Stomach (tissue), 9 donors: ENCODE data around the gene GRAMD1B. TPM values are rescaled to one million over a fixed set of nuclear protein-coding genes. Genes with fewer than 3 reads are reported as not detected.

ENCODE experiments used
- DNase-seq, 2 donors: peaks; one replicate each; pipeline versions ENCODE4 v3.0.0 to v3.0.0-alpha.2; 2013 to 2019
- H3K27ac ChIP-seq, 5 donors: fragments of 200-600 bp in 4 of 5; sonication (generic) in 4 of 5; one replicate each; pipeline ENCODE4 v1.5.1; 2013 to 2019; ENCODE audit warnings: mild to moderate bottlenecking in 1 of 5, moderate library complexity in 1 of 5
- H3K27me3 ChIP-seq, 3 donors: fragments of 200-600 bp; sonication (generic); one replicate each; pipeline ENCODE4 v1.5.1; 2017 to 2019; ENCODE audit warnings: mixed run types in 1 of 3
- H3K36me3 ChIP-seq, 4 donors: fragments of 200-600 bp; sonication (generic); 1 replicate in 3 of 4; 2 replicates in 1 of 4; pipeline ENCODE4 v1.5.1; 2016 to 2019
- H3K4me1 ChIP-seq, 4 donors: fragments of 200-600 bp; sonication (generic); one replicate each; pipeline ENCODE4 v1.5.1; 2016 to 2019
- H3K4me3 ChIP-seq, 4 donors: fragments of 200-600 bp; sonication (generic) in 3 of 4; one replicate each; pipeline ENCODE4 v1.5.1; 2016 to 2019; ENCODE audit warnings: mild to moderate bottlenecking in 1 of 4
- H3K9me3 ChIP-seq, 4 donors: fragments of 200-600 bp; sonication (generic); one replicate each; pipeline ENCODE4 v1.5.1; 2016 to 2019
- CTCF ChIP-seq, 7 experiments: fragments of 450-650 bp in 4 of 7; fragments of 200-600 bp in 3 of 7; sonication (generic) in 3 of 7; IDR thresholded peaks; one replicate each; pipeline ENCODE4 v1.5.1; 2016 to 2019; ENCODE audit warnings: antibody characterized with exemption in 7 of 7, control low read depth in 2 of 7, mild to moderate bottlenecking in 1 of 7
- EP300 ChIP-seq: sonication (generic); formaldehyde crosslinking; IDR thresholded peaks from one replicate; pipeline ENCODE4 v1.6.1; 2017; ENCODE audit warnings: antibody characterized with exemption
- POLR2A ChIP-seq, 4 donors: fragments of 450-650 bp; IDR thresholded peaks; one replicate each; pipeline ENCODE4 v1.6.1; 2016; ENCODE audit warnings: antibody characterized with exemption in 4 of 4, control low read depth in 2 of 4, mild to moderate bottlenecking in 1 of 4, moderate library complexity in 1 of 4
- POLR2AphosphoS5 ChIP-seq, 3 donors: sonication (generic); formaldehyde crosslinking; IDR thresholded peaks; one replicate each; pipeline ENCODE4 v1.6.1; 2016; ENCODE audit warnings: antibody characterized with exemption in 3 of 3
- WGBS, 5 donors: extraction: QIAGEN DNeasy Blood & Tissue Kit in 3 of 5; methylation state at CpG; one replicate each; pipeline versions ENCODE4 v1.1.5 to v1.1.7; 2013 to 2018; 5-methylcytosine and 5-hydroxymethylcytosine counted together
- intact Hi-C: fragments of 100-400 bp; cut with DNase I; formaldehyde crosslinking; loops from one replicate; pipeline ENCODE4 v1.15.1; 2023; ENCODE audit warnings: low total_unique reads
- polyA plus RNA-seq, 3 donors: library from polyadenylated mRNA; stranded (reverse); fragments of 200-250 nt; gene quantifications; one replicate each; pipeline ENCODE4 v1.2.3, GENCODE V29; 2013
- total RNA-seq, 5 donors: library from RNA; depleted of rRNA; stranded (reverse); fragments of >200 nt; gene quantifications; one replicate each; pipeline versions ENCODE4 v1.1.0 to v1.2.3, GENCODE V29; 2014 to 2016
- donor health status: healthy with polysubstance abuse.
- donor health status: Bipolar disorder and iron deficiency.
- donor health status: healthy.

The GRAMD1B gene
- total and polyA plus RNA-seq, 8 donors = 0.58 to 39.7 (median 12.2) TPM

- Histone ChIP-seq H3K4me1 (no peaks in the 10 kb centered on the region), H3K36me3 (no peaks in the 10 kb centered on the region), H3K9me3 (no peaks in the 10 kb centered on the region), H3K4me3 (no peak overlapping the region), H3K27me3 (no peaks in the 10 kb centered on the region), H3K27ac (no peak overlapping the region)
- no peak for TF ChIP-seq POLR2A (IDR thresholded peaks at IDR 0.05)
- no peak for TF ChIP-seq EP300
- no peak for TF ChIP-seq POLR2AphosphoS5 (IDR thresholded peaks at IDR 0.05)
- TF ChIP-seq CTCF (IDR thresholded peaks at IDR 0.05) = no peak
- intact Hi-C loops = no loop called here
- no peak for DNase-seq
Observed at GRCh38 chr11:123384116-123384515, 46.0 kb upstream of the GRAMD1B start.

GRCh38 chr11:123386796-123387510 lies 43.1 kb upstream of the GRAMD1B start:
- Histone ChIP-seq H3K36me3 (no peaks in the 10 kb centered on the region), H3K4me1 (no peaks in the 10 kb centered on the region), H3K4me3 (no peak overlapping the region), H3K27ac (no peak overlapping the region), H3K27me3 (no peaks in the 10 kb centered on the region), H3K9me3 (no peaks in the 10 kb centered on the region)
- 76 to 83% (median 79%) methylated on average over 9 of the region's 9 CpGs for WGBS, 5 donors
- TF ChIP-seq POLR2A (IDR thresholded peaks at IDR 0.05) (no peak), POLR2AphosphoS5 (IDR thresholded peaks at IDR 0.05) (no peak), CTCF (IDR thresholded peaks at IDR 0.05) (no peak), EP300 (no peak)
- intact Hi-C loops = no loop called here
- no peak for DNase-seq

GRCh38 chr11:123388640-123389039 lies 41.4 kb upstream of the GRAMD1B start:
- no peaks in the 10 kb centered on the region for H3K36me3 ChIP-seq
- WGBS, 5 donors = 85 to 97% (median 90%) methylated on average over 4 of the region's 4 CpGs
- H3K4me3 ChIP-seq = no peak overlapping the region
- no peak for TF ChIP-seq POLR2A (IDR thresholded peaks at IDR 0.05)
- TF ChIP-seq POLR2AphosphoS5 (IDR thresholded peaks at IDR 0.05) = no peak
- TF ChIP-seq EP300 = no peak
- no peak for TF ChIP-seq CTCF (IDR thresholded peaks at IDR 0.05)
- no peak for DNase-seq
- H3K27ac ChIP-seq = no peak overlapping the region
- no peaks in the 10 kb centered on the region for H3K4me1 ChIP-seq
- intact Hi-C loops = no loop called here
- H3K27me3 ChIP-seq = no peaks in the 10 kb centered on the region
- no peaks in the 10 kb centered on the region for H3K9me3 ChIP-seq

GRCh38 chr11:123390146-123390545 lies 39.9 kb upstream of the GRAMD1B start:
- no peaks in the 10 kb centered on the region for H3K4me1 ChIP-seq
- DNase-seq = no peak

More at GRCh38 chr11:123390146-123390545, 39.9 kb upstream of the GRAMD1B start:
- TF ChIP-seq CTCF (IDR thresholded peaks at IDR 0.05) = no peak
- TF ChIP-seq EP300 = no peak
- TF ChIP-seq POLR2A (IDR thresholded peaks at IDR 0.05) = no peak
- no peak for TF ChIP-seq POLR2AphosphoS5 (IDR thresholded peaks at IDR 0.05)
- Histone ChIP-seq H3K9me3 (no peaks in the 10 kb centered on the region), H3K27ac (no peak overlapping the region), H3K27me3 (no peaks in the 10 kb centered on the region), H3K36me3 (no peaks in the 10 kb centered on the region), H3K4me3 (no peak overlapping the region)
- 63 to 74% (median 72%) methylated on average over 4 of the region's 4 CpGs for WGBS, 5 donors
- intact Hi-C loops = no loop called here
